ENCODE data around the gene TM9SF1. TPM values are rescaled to one million over a fixed set of nuclear protein-coding genes. Genes with fewer than 3 reads are reported as not detected.

TM9SF1 gene
- total and polyA plus RNA-seq, 10 of the 15 experiments (the other 5 are each of a cell fraction or from before 2014, with no cell fraction given), result 7.2 to 39.2 (median 17.6) TPM

- Histone ChIP-seq H3K4me2 (ENCODE audit: control insufficient read depth, insufficient read depth) (no peak overlapping the region), H3K36me3 (ENCODE audit: control insufficient read depth in 2 of 2, insufficient read depth in 2 of 2, low read length in 1 of 2) (peaks cover 11 to 52% of the 10 kb centered on the region in 2 experiments), H4K20me1 (ENCODE audit: control insufficient read depth, insufficient read depth) (peaks cover 3% of the 10 kb centered on the region; the same call in 1 of the 2 replicates), H3K9me3 (replicated peaks; ENCODE audit: control insufficient read depth, insufficient read depth, low read length) (no peaks in the 10 kb centered on the region), H3K4me1 (ENCODE audit: control insufficient read depth, insufficient read depth, low read length) (peaks cover 15% of the 10 kb centered on the region), H3K9ac (ENCODE audit: control insufficient read depth, insufficient read depth, low read length) (no peak overlapping the region), H2AFZ (ENCODE audit: control insufficient read depth, low read depth, low read length) (no peak overlapping the region), H3K27me3 (replicated peaks in 1 of 2; ENCODE audit: control insufficient read depth in 2 of 2, insufficient read depth in 2 of 2, low read length in 1 of 2) (no peaks in the 10 kb centered on the region), H3K4me3 (no peak overlapping the region), H3K79me2 (ENCODE audit: control insufficient read depth, insufficient read depth, low read length) (peaks cover 32% of the 10 kb centered on the region), H3K27ac (ENCODE audit: control insufficient read depth, insufficient read depth) (no peak overlapping the region)
- TF ChIP-seq POLR2A (IDR thresholded peaks at IDR 0.05; ENCODE audit: low read depth, low read length) (peak; percentile 45; the same call in 1 of the 2 replicates), POLR2AphosphoS2 (IDR thresholded peaks at IDR 0.05; ENCODE audit: low read depth, low read length) (0 out of 2 replicates have a peak, but pooled peaks have one; percentile 30), ZNF384 (IDR thresholded peaks at IDR 0.05; ENCODE audit: borderline replicate concordance, low read depth, low read length) (no peak)
- ChIA-PET RAD21 (ENCODE audit: unreplicated experiment) (interaction anchor here (0.6 to 1.3 kb wide), 3 partner anchors 60 to 194 kb away, joined by 3 read pairs; no protein-coding TSS in a partner anchor), SMC1A (ENCODE audit: uncharacterized antibody, unreplicated experiment) (interaction anchor here (0.6 to 1.5 kb wide), 6 partner anchors 8 to 189 kb away, joined by 3 to 5 read pairs (median 3); partner anchors contain the start of gene CHMP4A), POLR2A (interaction anchor here (0.8 to 1.9 kb wide), 5 partner anchors 8 to 75 kb away, joined by 3 to 6 read pairs (median 3); partner anchors contain the start of genes IRF9 and RABGGTA), CTCF (interaction anchor here (0.7 to 1.4 kb wide), 3 partner anchors 23 to 71 kb away, joined by 4 to 6 read pairs (median 4); partner anchors contain the start of genes CHMP4A and CIDEB)
- FAIRE-seq, result no peak
- ATAC-seq, result no peak
- BruUV-seq (replicated peaks), result no TSS peak
- no peak for DNase-seq (ENCODE audit: low read depth, low spot score)
- intact Hi-C loops (cut with micrococcal nuclease; ENCODE audit: unreplicated experiment) (no loop called here), in situ Hi-C loops (cut with MboI) (no loop called here)
- WGBS (ENCODE audit: insufficient coverage, insufficient replicate concordance, low lambda C conversion rate, missing lambda C conversion rate), result 97% methylated on average over 6 of the region's 6 CpGs
These were observed 41.6 kb upstream of the TM9SF1 start for GRCh38 chr14:24236689-24237462.

All from GM12878 (cell line).